Ureter (tissue), 1 donor: ENCODE data around the gene GPRIN1. TPM values are rescaled to one million over a fixed set of nuclear protein-coding genes. Genes with fewer than 3 reads are reported as not detected.

Experiments
- total RNA-seq: library from RNA; stranded (reverse); gene quantifications from one replicate; pipeline ENCODE4 v1.2.4, GENCODE V29; 2023
- donor health status: DM: yes; HTN: yes; CAD: no.

Gene GPRIN1
- total RNA-seq, 1 donor from 2014 or later, result 0.13 TPM

Other genes with a start within 250 kb of the GPRIN1 start
- 115 TPM for gene KIAA1191, start 248.4 kb downstream of the GPRIN1 start, total RNA-seq
- 9.3 TPM for gene ARL10, start 244.7 kb downstream of the GPRIN1 start, total RNA-seq
- gene NOP16, start 221.6 kb downstream of the GPRIN1 start, total RNA-seq, result 26.6 TPM
- 145 TPM for gene HIGD2A, start 221.4 kb downstream of the GPRIN1 start, total RNA-seq
- gene CLTB, start 193.6 kb downstream of the GPRIN1 start, total RNA-seq, result 66.1 TPM
- gene FAF2, start 161.8 kb downstream of the GPRIN1 start, total RNA-seq, result 50.1 TPM
- gene RNF44, start 72.8 kb downstream of the GPRIN1 start, total RNA-seq, result 71.5 TPM
- not detected for gene CDHR2, start 60.8 kb downstream of the GPRIN1 start, total RNA-seq
- gene SNCB, start 20.4 kb upstream of the GPRIN1 start, total RNA-seq, result not detected
- not detected for gene EIF4E1B, start 20.5 kb upstream of the GPRIN1 start, total RNA-seq
- 33.8 TPM for gene TSPAN17, start 37.3 kb upstream of the GPRIN1 start, total RNA-seq
- not detected for gene UNC5A, start 200.4 kb upstream of the GPRIN1 start, total RNA-seq